ENCODE results near the gene LOX.

The LOX gene

DNA sequence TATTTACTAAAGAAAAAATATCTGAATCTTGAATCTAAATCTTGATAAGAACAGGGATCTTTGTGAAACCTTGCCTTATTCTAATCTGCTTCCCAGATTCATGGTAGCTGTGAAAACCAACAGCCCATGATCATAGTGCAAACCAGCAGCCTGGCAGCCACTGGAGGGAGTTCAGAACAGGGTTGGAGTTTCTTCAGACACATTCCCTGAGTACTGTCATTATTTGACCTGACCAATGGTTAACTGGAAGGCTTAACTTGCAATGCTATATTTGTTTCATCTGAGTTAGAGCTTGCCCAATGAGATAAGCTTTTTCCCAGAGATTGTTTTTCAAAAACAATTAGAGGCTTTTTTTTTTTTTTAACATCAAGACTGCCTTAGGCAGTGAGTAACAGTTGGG, 47.8 kb downstream of the LOX start:
- peak in 1 of 2 experiments; percentile 7 for DNase-seq (ENCODE audit: low read depth in 1 of 2, low spot score in 1 of 2)
- in situ Hi-C loops (cut with HindIII; ENCODE audit: low pct_unique_long_range_greater_than_20kb, low sequenced_read_pairs): no loop called here
- no peak for TF ChIP-seq JUND (IDR thresholded peaks at IDR 0.05; ENCODE audit: low read depth)

GRCh38 chr5:122029818-122030217, 48.2 kb downstream of the LOX start:
- in situ Hi-C loops (cut with HindIII; ENCODE audit: low pct_unique_long_range_greater_than_20kb, low sequenced_read_pairs): no loop called here
- no peak for TF ChIP-seq JUND (IDR thresholded peaks at IDR 0.05; ENCODE audit: low read depth)
- DNase-seq (ENCODE audit: low read depth in 1 of 2, low spot score in 1 of 2): no peak

DNA sequence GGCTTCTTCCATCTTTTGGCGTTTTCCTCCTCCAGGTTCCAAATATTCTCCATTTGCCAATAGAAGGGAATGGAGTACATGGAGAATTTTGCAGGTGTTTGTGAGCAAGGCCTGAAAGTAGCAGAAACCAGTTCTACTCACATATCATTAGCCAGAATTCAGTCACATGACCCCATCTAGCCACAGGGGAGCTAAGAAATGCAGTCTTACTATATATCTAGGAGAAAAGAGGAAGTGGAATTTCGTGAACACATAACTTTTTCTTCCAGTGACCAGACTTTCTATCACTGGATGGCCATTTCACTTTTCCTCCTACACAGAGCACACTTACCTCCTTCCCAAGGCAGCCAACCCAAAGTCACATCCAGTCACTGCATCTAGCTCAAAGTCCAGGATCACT, 55.1 kb downstream of the LOX start:
- in situ Hi-C loops (cut with HindIII; ENCODE audit: low pct_unique_long_range_greater_than_20kb, low sequenced_read_pairs): no loop called here
- no peak for DNase-seq (ENCODE audit: low read depth in 1 of 2, low spot score in 1 of 2)
- TF ChIP-seq JUND (IDR thresholded peaks at IDR 0.05; ENCODE audit: low read depth): no peak

DNA sequence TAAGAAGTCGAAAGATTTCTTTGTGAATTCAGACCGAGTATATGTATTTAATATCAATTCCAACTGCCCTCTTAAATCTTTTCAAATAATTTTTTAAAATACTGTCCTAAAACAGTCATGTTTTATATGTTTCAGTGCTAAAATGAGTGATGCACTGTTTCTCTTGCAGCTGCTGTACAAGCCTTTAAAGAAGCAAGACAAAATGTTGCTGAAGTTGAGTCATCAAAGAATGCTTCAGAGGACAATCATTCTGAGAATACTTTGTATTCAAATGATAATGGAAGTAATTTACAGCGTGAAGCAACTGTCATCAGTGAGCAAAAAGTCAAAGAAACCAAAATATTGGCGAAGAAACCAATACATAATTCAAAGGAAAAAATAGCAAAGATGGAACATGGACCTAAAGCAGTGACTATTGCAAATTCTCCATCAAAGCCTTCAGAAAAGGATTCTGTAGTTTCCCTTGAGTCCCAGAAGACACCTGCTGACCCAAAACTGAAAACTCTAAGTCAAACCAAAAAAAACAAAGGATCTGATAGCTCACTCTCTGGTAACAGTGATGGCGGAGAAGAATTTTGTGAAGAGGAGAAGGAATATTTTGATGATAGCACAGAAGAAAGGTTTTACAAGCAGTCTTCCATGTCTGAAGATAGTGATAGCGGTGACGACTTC, 58.0 kb downstream of the LOX start:
- no peak for TF ChIP-seq JUND (IDR thresholded peaks at IDR 0.05; ENCODE audit: low read depth)
- in situ Hi-C loops (cut with HindIII; ENCODE audit: low pct_unique_long_range_greater_than_20kb, low sequenced_read_pairs): no loop called here
- DNase-seq (ENCODE audit: low read depth in 1 of 2, low spot score in 1 of 2): no peak

DNA sequence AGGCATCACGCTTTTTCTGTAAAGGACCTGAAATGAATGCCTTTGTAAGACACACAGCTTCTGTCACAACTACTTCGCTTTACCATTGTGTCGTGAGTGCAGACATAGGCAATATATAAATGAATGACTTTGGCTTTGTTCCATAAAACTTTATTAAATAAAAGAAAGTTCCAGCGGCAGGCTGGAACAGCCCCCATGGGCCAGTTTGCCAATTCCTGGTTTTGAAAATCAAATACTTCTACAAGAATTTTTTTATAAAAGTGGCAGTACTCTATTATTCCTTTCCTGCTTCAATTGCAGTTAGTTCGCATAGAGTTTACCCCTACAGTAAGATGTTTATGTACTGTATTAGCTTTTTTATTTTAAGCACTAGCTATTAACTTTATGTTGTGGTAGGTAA, 62.6 kb downstream of the LOX start:
- no peak for TF ChIP-seq JUND (IDR thresholded peaks at IDR 0.05; ENCODE audit: low read depth)
- in situ Hi-C loops (cut with HindIII; ENCODE audit: low pct_unique_long_range_greater_than_20kb, low sequenced_read_pairs): no loop called here
- DNase-seq (ENCODE audit: low read depth in 1 of 2, low spot score in 1 of 2): no peak

DNA sequence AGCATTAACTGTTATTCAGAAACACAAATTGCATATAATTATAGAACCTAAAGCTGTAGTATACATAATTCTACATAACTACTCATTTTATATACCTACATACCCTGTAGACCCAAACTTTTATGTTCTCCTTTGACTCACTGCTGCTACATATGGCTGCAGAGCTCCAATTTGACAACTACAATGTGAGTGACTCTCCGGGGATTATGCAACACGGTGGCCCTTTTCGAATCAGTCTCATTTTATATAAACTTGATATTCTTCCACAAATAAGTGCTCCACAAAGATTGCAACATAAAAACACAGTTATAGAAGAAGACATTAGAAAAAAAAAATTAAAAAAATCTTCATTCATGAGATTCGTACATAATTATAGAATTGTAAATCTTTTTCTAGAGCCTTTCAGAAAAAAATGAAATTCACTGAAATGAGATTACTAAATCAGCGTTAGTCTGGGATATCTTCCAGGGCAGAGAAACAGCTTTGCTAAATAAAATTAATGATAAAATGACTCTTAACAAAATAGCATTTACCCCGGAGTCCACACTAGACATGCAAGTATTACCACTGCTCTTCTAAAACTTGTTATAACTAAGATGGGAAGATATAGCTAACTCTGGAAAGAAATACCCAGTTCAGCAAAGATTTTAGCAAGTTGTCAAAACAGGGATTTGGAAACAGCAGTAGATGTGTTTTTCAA, 63.7 kb downstream of the LOX start:
- in situ Hi-C loops (cut with HindIII; ENCODE audit: low pct_unique_long_range_greater_than_20kb, low sequenced_read_pairs): no loop called here
- no peak for TF ChIP-seq JUND (IDR thresholded peaks at IDR 0.05; ENCODE audit: low read depth)
- DNase-seq (ENCODE audit: low read depth in 1 of 2, low spot score in 1 of 2): no peak
